Thoracic aorta (tissue), 2 donors: ENCODE results near the gene ASH1L. TPM values are rescaled to one million over a fixed set of nuclear protein-coding genes. Genes with fewer than 3 reads are reported as not detected.

Experiments used
- ATAC-seq: fragments of 150-250 bp; one replicate; pipeline ENCODE4 v1.8.0; 2017; ENCODE audit warnings: low read depth; ENCODE audit not compliant: insufficient number of reproducible peaks, low FRiP score
- DNase-seq: peaks from one replicate; pipeline ENCODE4 v3.0.0-alpha.2; 2020; ENCODE audit warnings: low spot score
- H3K27ac ChIP-seq, 2 donors: fragments of 200-600 bp; sonication (generic); 1 replicate in 1 of 2; 2 replicates in 1 of 2; pipeline ENCODE4 v1.5.1; 2016; ENCODE audit warnings: mild to moderate bottlenecking in 2 of 2, moderate library complexity in 2 of 2
- H3K27me3 ChIP-seq: fragments of 200-600 bp; sonication (generic); replicated peaks from 2 replicates; pipeline ENCODE4 v1.6.0; 2016; ENCODE audit warnings: mild to moderate bottlenecking; ENCODE audit not compliant: insufficient read depth
- H3K36me3 ChIP-seq: fragments of 200-600 bp; sonication (generic); one replicate; pipeline ENCODE4 v1.5.1; 2016
- H3K4me1 ChIP-seq, 2 donors: fragments of 200-600 bp; sonication (generic); 1 replicate in 1 of 2; 2 replicates in 1 of 2; pipeline versions ENCODE4 v1.5.1 to v1.6.0; 2016; ENCODE audit warnings: low read depth in 2 of 2, mild to moderate bottlenecking in 1 of 2; ENCODE audit not compliant: control insufficient read depth in 1 of 2
- H3K4me3 ChIP-seq: fragments of 200-600 bp; sonication (generic); 2 replicates; pipeline ENCODE4 v1.5.1; 2016; ENCODE audit warnings: mild to moderate bottlenecking
- H3K9me3 ChIP-seq: fragments of 200-600 bp; sonication (generic); 2 replicates; pipeline ENCODE4 v1.5.1; 2016
- CTCF ChIP-seq: fragments of 200-600 bp; sonication (generic); IDR thresholded peaks from one replicate; pipeline ENCODE4 v1.5.1; 2019; ENCODE audit warnings: antibody characterized with exemption
- total RNA-seq, 2 donors: library from RNA; depleted of rRNA; stranded (reverse); fragments of >200 nt; gene quantifications; one replicate each; pipeline versions ENCODE4 v1.1.0 to v1.2.3, GENCODE V29; 2016

Gene ASH1L
- total RNA-seq, 2 donors from 2014 or later = 52.7 to 84.2 TPM

- H3K4me1 ChIP-seq = peaks cover 10 to 31% of the 10 kb centered on the region in 2 donors
- peak overlapping the region; percentile 86 to 91 for H3K27ac ChIP-seq
- peak; percentile 41 for ATAC-seq
- H3K4me3 ChIP-seq = peak overlapping the region; percentile 80
- TF ChIP-seq CTCF = no peak
- peaks cover 6% of the 10 kb centered on the region for H3K36me3 ChIP-seq
- no peak for DNase-seq
- H3K9me3 ChIP-seq = no peaks in the 10 kb centered on the region
- no peaks in the 10 kb centered on the region for H3K27me3 ChIP-seq
These were observed 238.9 kb downstream of the ASH1L start for GRCh38 chr1:155323729-155324036.

- H3K36me3 ChIP-seq = peaks cover 2% of the 10 kb centered on the region
- peak overlapping the region; percentile 86 to 91 for H3K27ac ChIP-seq
- DNase-seq (peak; percentile 74), ATAC-seq (peak; percentile 47)
- TF ChIP-seq CTCF = peak; percentile 98
- no peaks in the 10 kb centered on the region for H3K27me3 ChIP-seq
- H3K4me3 ChIP-seq = peak overlapping the region; percentile 80
- H3K4me1 ChIP-seq = peaks cover 10 to 31% of the 10 kb centered on the region in 2 donors
- no peaks in the 10 kb centered on the region for H3K9me3 ChIP-seq
These were observed 239.5 kb downstream of the ASH1L start for GRCh38 chr1:155322953-155323728.

- ATAC-seq (no peak), DNase-seq (no peak)
- Histone ChIP-seq H3K4me1 (peaks cover 10 to 31% of the 10 kb centered on the region in 2 donors), H3K36me3 (no peaks in the 10 kb centered on the region), H3K27ac (peak overlapping the region; percentile 86 to 91), H3K4me3 (peak overlapping the region; percentile 80), H3K9me3 (no peaks in the 10 kb centered on the region), H3K27me3 (no peaks in the 10 kb centered on the region)
- TF ChIP-seq CTCF = no peak
These were observed 240.0 kb downstream of the ASH1L start for GRCh38 chr1:155322571-155322952.

GRCh38 chr1:155321639-155322503, 240.7 kb downstream of the ASH1L start:
- DNase-seq (no peak), ATAC-seq (no peak)
- Histone ChIP-seq H3K27me3 (no peaks in the 10 kb centered on the region), H3K9me3 (no peaks in the 10 kb centered on the region), H3K4me1 (peaks cover 10 to 31% of the 10 kb centered on the region in 2 donors), H3K36me3 (no peaks in the 10 kb centered on the region), H3K27ac (peak overlapping the region; percentile 86 to 91), H3K4me3 (peak overlapping the region; percentile 80)
- TF ChIP-seq CTCF = no peak
